SK-MEL-5 (cell line): ENCODE data around the gene AEN. TPM values are rescaled to one million over a fixed set of nuclear protein-coding genes. Genes with fewer than 3 reads are reported as not detected.

ENCODE experiments used
- DNase-seq: peaks from one replicate; pipeline ENCODE4 v3.0.0-alpha.2; 2016; ENCODE audit warnings: low read depth, low spot score
- in situ Hi-C: cut with HindIII; loops from 2 replicates; pipeline ENCODE4 v1.10.0; 2016; ENCODE audit warnings: low sequenced_read_pairs, high pct_unique_total_duplicates, low pct_unique_long_range_greater_than_20kb
- total RNA-seq: library from RNA; depleted of rRNA; stranded (reverse); fragments of >200 nt; shearing (Covaris generic); gene quantifications from 2 replicates; pipeline ENCODE4 v1.2.3, GENCODE V29; 2014

Gene AEN
- total RNA-seq, 1 experiment from 2014 or later = 108 TPM

- in situ Hi-C loops = no loop called here
- DNase-seq = no peak
These were observed 32.3 kb downstream of the AEN start for GRCh38 chr15:88653200-88654064.

- in situ Hi-C loops = no loop called here
- no peak for DNase-seq
These were observed 33.4 kb downstream of the AEN start for GRCh38 chr15:88654430-88655102.

- DNase-seq = no peak
- in situ Hi-C loops = no loop called here
These were observed 34.0 kb downstream of the AEN start for GRCh38 chr15:88655103-88655553.

GRCh38 chr15:88655800-88656488 lies 34.8 kb downstream of the AEN start:
- in situ Hi-C loops = no loop called here
- no peak for DNase-seq

- no peak for DNase-seq
- in situ Hi-C loops = no loop called here
These were observed 35.7 kb downstream of the AEN start for GRCh38 chr15:88656760-88657221.

GRCh38 chr15:88657326-88658069 lies 36.4 kb downstream of the AEN start:
- in situ Hi-C loops = no loop called here
- DNase-seq = peak; percentile 60

- in situ Hi-C loops = no loop called here
- no peak for DNase-seq
These were observed 37.2 kb downstream of the AEN start for GRCh38 chr15:88658070-88658965.

- in situ Hi-C loops = no loop called here
- no peak for DNase-seq
These were observed 38.1 kb downstream of the AEN start for GRCh38 chr15:88658972-88659931.

- no peak for DNase-seq
These were observed 40.0 kb downstream of the AEN start for GRCh38 chr15:88661041-88661700.

GRCh38 chr15:88661761-88662556 lies 40.8 kb downstream of the AEN start:
- no peak for DNase-seq
- in situ Hi-C loops = no loop called here

More at GRCh38 chr15:88661041-88661700, 40.0 kb downstream of the AEN start:
- in situ Hi-C loops = no loop called here

- in situ Hi-C loops = no loop called here
- DNase-seq = no peak
These were observed 42.0 kb downstream of the AEN start for GRCh38 chr15:88663141-88663621.

- DNase-seq = peak; percentile 47
- in situ Hi-C loops = no loop called here
These were observed 43.1 kb downstream of the AEN start for GRCh38 chr15:88664151-88664778.

GRCh38 chr15:88674661-88675060 lies 53.5 kb downstream of the AEN start:
- no peak for DNase-seq
- in situ Hi-C loops = no loop called here

GRCh38 chr15:88678755-88679154 lies 57.6 kb downstream of the AEN start:
- in situ Hi-C loops = no loop called here
- DNase-seq = no peak
